Astrocyte (in vitro differentiated cells and primary cell): ENCODE data around the gene ATXN2.

Experiments used
- EZH2 ChIP-seq: IDR thresholded peaks from 2 replicates; pipeline ENCODE4 v1.6.1; 2012; ENCODE audit warnings: mild to moderate bottlenecking, low read length, inconsistent platforms; ENCODE audit not compliant: insufficient read depth
- TF ChIP-seq, protein P1 (sequence below): IDR thresholded peaks from 2 replicates; pipeline ENCODE4 v1.5.1; 2011; ENCODE audit warnings: low read depth, mild to moderate bottlenecking, inconsistent platforms, low read length, moderate library complexity; ENCODE audit not compliant: insufficient read depth

DNA sequence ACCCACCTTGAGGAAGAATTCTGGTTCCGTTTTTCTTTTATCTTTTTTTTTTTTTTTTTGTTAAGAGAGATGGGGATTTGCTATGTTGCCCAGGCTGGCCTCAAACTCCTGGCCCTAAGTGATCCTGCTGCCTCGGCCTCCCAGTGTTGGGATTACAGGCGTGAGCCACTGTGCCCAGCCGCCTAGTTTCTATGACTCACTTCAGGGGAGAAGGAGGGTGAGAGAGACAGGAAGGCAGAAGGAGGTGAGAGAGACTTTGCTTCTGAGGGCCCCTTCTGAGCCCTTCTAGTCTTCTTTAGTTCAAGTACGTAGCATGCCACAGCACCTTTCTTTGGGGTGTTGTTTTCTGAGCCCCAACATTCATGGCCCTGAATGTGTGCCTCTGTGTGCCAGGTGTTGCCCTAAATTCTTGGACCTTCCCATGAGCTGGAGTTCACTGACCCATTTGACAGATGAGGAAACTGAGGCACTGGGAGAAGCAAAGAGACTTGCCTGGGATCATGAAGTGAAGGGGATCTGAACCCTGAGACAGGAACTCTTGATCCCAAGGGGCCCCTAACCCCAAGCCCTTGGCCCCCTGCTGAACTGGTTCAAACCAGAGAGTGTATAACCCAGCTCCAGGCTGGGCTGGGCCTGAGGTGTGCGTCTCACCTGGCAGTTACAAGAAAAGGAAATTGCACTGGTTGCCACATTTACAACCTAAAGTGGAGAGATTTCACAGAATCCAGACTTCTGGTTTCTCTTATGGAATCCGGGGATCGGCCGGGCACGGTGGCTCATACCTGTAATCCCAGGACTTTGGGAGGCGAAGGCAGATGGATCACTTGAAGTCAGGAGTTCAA, 172.6 kb downstream of the ATXN2 start:
- TF ChIP-seq, protein P1, sequence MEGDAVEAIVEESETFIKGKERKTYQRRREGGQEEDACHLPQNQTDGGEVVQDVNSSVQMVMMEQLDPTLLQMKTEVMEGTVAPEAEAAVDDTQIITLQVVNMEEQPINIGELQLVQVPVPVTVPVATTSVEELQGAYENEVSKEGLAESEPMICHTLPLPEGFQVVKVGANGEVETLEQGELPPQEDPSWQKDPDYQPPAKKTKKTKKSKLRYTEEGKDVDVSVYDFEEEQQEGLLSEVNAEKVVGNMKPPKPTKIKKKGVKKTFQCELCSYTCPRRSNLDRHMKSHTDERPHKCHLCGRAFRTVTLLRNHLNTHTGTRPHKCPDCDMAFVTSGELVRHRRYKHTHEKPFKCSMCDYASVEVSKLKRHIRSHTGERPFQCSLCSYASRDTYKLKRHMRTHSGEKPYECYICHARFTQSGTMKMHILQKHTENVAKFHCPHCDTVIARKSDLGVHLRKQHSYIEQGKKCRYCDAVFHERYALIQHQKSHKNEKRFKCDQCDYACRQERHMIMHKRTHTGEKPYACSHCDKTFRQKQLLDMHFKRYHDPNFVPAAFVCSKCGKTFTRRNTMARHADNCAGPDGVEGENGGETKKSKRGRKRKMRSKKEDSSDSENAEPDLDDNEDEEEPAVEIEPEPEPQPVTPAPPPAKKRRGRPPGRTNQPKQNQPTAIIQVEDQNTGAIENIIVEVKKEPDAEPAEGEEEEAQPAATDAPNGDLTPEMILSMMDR = no peak
- no peak for TF ChIP-seq EZH2
